ENCODE measurements around the gene TADA2B. TPM values are rescaled to one million over a fixed set of nuclear protein-coding genes. Genes with fewer than 3 reads are reported as not detected.

TADA2B gene
- polyA plus RNA-seq, 2 of the 4 experiments (the other 2 are of a cell fraction): 6.7 to 10.8 TPM

DNA sequence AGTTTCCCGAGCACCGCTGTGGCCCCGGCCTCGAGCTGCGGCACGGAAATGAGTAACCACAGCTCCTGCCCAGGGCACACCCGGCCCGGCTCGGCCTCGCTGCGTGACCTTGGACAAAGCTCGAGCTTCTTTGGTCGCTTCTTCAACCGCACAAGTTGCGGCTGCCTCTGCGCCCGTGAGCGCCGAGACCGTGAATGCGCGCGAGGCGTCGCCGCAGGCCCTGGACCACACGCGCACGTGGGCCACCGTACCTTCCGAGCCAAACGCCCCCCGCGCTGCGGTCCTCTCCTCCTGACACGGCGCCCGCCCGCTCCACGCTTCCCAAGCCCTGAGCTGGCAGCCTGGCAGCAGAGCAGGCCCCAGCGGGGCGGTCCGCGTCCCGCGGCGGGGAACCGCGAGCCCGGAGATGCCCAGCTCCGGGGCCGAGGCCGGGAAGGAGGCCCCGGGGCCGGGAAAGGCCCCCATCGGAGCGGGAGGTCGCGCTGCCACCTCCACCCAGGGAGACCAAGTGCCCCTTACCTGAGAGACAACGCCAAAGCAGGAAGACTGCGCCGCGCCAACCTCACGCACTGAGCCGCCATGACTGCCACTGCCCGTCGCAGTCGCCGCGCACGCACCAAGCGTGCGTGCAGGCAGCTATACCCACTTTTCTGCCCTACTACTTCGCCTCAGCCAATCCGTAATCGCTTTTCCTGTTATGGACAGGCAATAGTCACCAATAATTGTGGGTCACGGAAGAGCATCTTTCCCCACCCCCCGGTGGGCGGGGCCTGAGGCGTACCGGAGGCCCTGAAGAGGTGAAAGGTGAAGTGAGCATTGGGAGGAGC, 24.5 kb downstream of the TADA2B start, which contains the start of gene GRPEL1 (continued):
- TF ChIP-seq CBX8 (IDR thresholded peaks at IDR 0.05) (no peak), CBX2 (IDR thresholded peaks at IDR 0.05; ENCODE audit: borderline replicate concordance, low read depth) (no peak), CHD4 (IDR thresholded peaks at IDR 0.05; ENCODE audit: borderline replicate concordance) (no peak), PHF8 (IDR thresholded peaks at IDR 0.05; ENCODE audit: borderline replicate concordance, low read depth) (peak; percentile 78), MYC (IDR thresholded peaks at IDR 0.05; ENCODE audit: borderline replicate concordance, low read length) (0 out of 2 replicates have a peak, but pooled peaks have one; percentile 25), HDAC2 (IDR thresholded peaks at IDR 0.05) (0 out of 2 replicates have a peak, but pooled peaks have one; percentile 26)
- TF ChIP-seq, protein P1, sequence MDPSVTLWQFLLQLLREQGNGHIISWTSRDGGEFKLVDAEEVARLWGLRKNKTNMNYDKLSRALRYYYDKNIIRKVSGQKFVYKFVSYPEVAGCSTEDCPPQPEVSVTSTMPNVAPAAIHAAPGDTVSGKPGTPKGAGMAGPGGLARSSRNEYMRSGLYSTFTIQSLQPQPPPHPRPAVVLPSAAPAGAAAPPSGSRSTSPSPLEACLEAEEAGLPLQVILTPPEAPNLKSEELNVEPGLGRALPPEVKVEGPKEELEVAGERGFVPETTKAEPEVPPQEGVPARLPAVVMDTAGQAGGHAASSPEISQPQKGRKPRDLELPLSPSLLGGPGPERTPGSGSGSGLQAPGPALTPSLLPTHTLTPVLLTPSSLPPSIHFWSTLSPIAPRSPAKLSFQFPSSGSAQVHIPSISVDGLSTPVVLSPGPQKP (IDR thresholded peaks at IDR 0.05; ENCODE audit: low read depth, low read length): no peak
- TF ChIP-seq, protein P2, sequence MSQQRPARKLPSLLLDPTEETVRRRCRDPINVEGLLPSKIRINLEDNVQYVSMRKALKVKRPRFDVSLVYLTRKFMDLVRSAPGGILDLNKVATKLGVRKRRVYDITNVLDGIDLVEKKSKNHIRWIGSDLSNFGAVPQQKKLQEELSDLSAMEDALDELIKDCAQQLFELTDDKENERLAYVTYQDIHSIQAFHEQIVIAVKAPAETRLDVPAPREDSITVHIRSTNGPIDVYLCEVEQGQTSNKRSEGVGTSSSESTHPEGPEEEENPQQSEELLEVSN (IDR thresholded peaks at IDR 0.05; ENCODE audit: borderline replicate concordance, low read depth): peak; percentile 68

DNA sequence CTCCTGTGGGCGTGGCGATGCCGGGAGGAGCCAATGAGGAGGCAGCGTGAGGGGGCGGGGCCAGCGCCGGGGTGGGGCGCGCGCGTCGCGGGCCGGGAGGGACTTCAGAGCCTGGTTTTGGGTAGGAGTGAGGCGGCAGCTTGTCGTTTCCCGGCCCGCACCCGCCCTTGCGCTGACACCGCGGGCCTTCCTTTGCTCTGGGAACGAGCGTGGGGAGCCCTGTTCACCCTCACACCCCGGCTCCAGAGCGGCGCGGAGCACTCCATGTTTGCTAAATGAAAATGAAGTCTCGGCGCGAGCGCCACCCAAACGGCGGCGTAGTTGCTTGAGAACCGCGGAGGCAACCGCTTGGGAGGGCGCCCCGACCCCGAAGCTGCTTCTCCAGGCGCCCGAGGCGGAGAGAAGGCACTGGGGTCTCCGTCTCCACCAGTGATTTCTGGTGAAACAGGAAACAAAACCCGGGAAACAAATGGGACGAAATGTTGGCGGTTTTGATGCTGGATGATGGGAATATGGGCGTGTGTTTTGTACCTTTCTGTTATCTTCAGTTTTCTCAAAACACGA, 25.2 kb downstream of the TADA2B start:
- WGBS (ENCODE audit: missing lambda C conversion rate): 4% methylated on average over 19 of the region's 50 CpGs
- ATAC-seq (peak; percentile 76 to 85), FAIRE-seq (no peak), DNase-seq (ENCODE audit: low read depth in 1 of 2, low spot score in 1 of 2) (no peak)
- Histone ChIP-seq H3K9me3 (no peaks in the 10 kb centered on the region), H3K27ac (peak overlapping the region; percentile 68 to 90), H3K4me3 (peak overlapping the region; percentile 61), H3K4me1 (peaks cover 19% of the 10 kb centered on the region; the same call in 2 of the 3 replicates), H3K4me2 (peak overlapping the region; percentile 81)
- POLR2A ChIA-PET: interaction anchor here (0.7 to 2.3 kb wide), 12 partner anchors 9 to 159 kb away, joined by 3 to 19 read pairs (median 6); partner anchors contain the start of genes TADA2B and TBC1D14
- TF ChIP-seq, protein P3, sequence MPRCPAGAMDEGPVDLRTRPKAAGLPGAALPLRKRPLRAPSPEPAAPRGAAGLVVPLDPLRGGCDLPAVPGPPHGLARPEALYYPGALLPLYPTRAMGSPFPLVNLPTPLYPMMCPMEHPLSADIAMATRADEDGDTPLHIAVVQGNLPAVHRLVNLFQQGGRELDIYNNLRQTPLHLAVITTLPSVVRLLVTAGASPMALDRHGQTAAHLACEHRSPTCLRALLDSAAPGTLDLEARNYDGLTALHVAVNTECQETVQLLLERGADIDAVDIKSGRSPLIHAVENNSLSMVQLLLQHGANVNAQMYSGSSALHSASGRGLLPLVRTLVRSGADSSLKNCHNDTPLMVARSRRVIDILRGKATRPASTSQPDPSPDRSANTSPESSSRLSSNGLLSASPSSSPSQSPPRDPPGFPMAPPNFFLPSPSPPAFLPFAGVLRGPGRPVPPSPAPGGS (IDR thresholded peaks at IDR 0.05): peak; percentile 66; the same call in 2 of the 3 replicates
- TF ChIP-seq, protein P2 (IDR thresholded peaks at IDR 0.05; ENCODE audit: borderline replicate concordance, low read depth): no peak
- TF ChIP-seq JUN (IDR thresholded peaks at IDR 0.05) (peak; percentile 28 to 47; a peak in 1 of 5 replicates), HEYL (CRISPR knock-in tag; IDR thresholded peaks at IDR 0.05) (no peak), PHF8 (IDR thresholded peaks at IDR 0.05; ENCODE audit: borderline replicate concordance, low read depth) (peak; percentile 17; the same call in 1 of the 2 replicates), POLR2A (IDR thresholded peaks at IDR 0.05; ENCODE audit: low read length) (peak; percentile 78)
- CTCF ChIA-PET: interaction anchor here (1.0 to 6.3 kb wide), 10 partner anchors 12 to 398 kb away, joined by 3 to 69 read pairs (median 10); no protein-coding TSS in a partner anchor

DNA sequence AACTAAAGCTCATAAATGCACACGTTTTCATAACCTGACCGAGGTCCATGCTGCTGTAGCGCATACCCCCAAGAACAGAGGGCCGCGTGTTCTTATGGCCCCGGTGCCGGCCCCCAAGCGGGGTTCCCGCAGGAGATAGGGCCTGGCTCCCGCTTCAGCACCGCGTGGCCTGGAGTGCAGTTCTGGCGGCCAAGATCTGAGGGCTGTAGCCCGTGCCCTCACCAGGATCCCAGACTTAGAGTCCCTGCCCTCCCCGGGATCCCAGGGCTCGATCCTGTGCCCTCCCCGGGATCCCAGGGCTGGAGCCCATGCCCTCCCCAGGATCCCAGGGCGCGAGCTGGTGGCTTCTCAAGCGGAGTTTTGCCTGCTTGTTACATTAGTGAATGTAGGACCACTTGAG, 25.7 kb downstream of the TADA2B start:
- DNase-seq (ENCODE audit: low read depth in 1 of 2, low spot score in 1 of 2) (no peak), FAIRE-seq (no peak), ATAC-seq (peak in 1 of 2 experiments; percentile 7; a peak in 3 of 6 replicates)
- TF ChIP-seq RCOR1 (IDR thresholded peaks at IDR 0.05; ENCODE audit: low read depth, low read length) (no peak), FOSL2 (IDR thresholded peaks at IDR 0.05) (no peak), FOSL2 (CRISPR knock-in tag; IDR thresholded peaks at IDR 0.05) (no peak), CEBPB (IDR thresholded peaks at IDR 0.05) (no peak), HOXB13 (CRISPR knock-in tag; IDR thresholded peaks at IDR 0.05; ENCODE audit: low read depth) (no peak), FOSB (CRISPR knock-in tag; IDR thresholded peaks at IDR 0.05) (no peak), ESRRA (IDR thresholded peaks at IDR 0.05; ENCODE audit: borderline replicate concordance, low read length) (no peak), ZSCAN20 (CRISPR knock-in tag; IDR thresholded peaks at IDR 0.05) (no peak), HOXA7 (CRISPR knock-in tag; IDR thresholded peaks at IDR 0.05) (no peak), RFX5 (IDR thresholded peaks at IDR 0.05) (no peak), MYC (IDR thresholded peaks at IDR 0.05; ENCODE audit: borderline replicate concordance, low read length) (no peak), HEYL (CRISPR knock-in tag; IDR thresholded peaks at IDR 0.05) (no peak), JUNB (IDR thresholded peaks at IDR 0.05) (no peak), MAZ (IDR thresholded peaks at IDR 0.05; ENCODE audit: borderline replicate concordance, low read depth, low read length) (no peak), JUN (IDR thresholded peaks at IDR 0.05) (no peak)
- TF ChIP-seq, protein P4, sequence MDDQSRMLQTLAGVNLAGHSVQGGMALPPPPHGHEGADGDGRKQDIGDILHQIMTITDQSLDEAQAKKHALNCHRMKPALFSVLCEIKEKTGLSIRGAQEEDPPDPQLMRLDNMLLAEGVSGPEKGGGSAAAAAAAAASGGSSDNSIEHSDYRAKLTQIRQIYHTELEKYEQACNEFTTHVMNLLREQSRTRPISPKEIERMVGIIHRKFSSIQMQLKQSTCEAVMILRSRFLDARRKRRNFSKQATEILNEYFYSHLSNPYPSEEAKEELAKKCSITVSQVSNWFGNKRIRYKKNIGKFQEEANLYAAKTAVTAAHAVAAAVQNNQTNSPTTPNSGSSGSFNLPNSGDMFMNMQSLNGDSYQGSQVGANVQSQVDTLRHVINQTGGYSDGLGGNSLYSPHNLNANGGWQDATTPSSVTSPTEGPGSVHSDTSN (IDR thresholded peaks at IDR 0.05): no peak
- Histone ChIP-seq H3K9me3 (no peaks in the 10 kb centered on the region), H3K27ac (peak overlapping the region; percentile 68 to 90), H3K4me3 (peak overlapping the region; percentile 61), H3K4me2 (peak overlapping the region; percentile 81), H3K4me1 (peaks cover 19% of the 10 kb centered on the region; the same call in 2 of the 3 replicates)
- POLR2A ChIA-PET: interaction anchor here (2.1 to 2.3 kb wide), 3 partner anchors 10 to 160 kb away, joined by 7 to 19 read pairs (median 10); partner anchors contain the start of genes TADA2B and TBC1D14
- WGBS (ENCODE audit: missing lambda C conversion rate): 44% methylated on average over 6 of the region's 20 CpGs
- CTCF ChIA-PET: interaction anchor here (1.0 to 6.3 kb wide), 10 partner anchors 13 to 399 kb away, joined by 3 to 69 read pairs (median 20); partner anchors contain the start of gene TADA2B

Measured in A549 (cell line).